Sigmoid colon (tissue), 7 donors: Measurements from ENCODE around the gene SEC62. TPM values are rescaled to one million over a fixed set of nuclear protein-coding genes. Genes with fewer than 3 reads are reported as not detected.

ENCODE experiments used
- DNase-seq: peaks from one replicate; pipeline ENCODE4 v3.0.0-alpha.2; 2019
- H3K27ac ChIP-seq, 4 donors: fragments of 200-600 bp; sonication (generic); one replicate each; pipeline ENCODE4 v1.5.1; 2016 to 2019; ENCODE audit warnings: mild to moderate bottlenecking in 1 of 4
- H3K27me3 ChIP-seq, 3 donors: fragments of 200-600 bp; sonication (generic); one replicate each; pipeline ENCODE4 v1.5.1; 2019; ENCODE audit warnings: mild to moderate bottlenecking in 1 of 3
- H3K36me3 ChIP-seq, 4 donors: fragments of 200-600 bp; sonication (generic); one replicate each; pipeline ENCODE4 v1.5.1; 2016 to 2019
- H3K4me1 ChIP-seq, 4 donors: fragments of 200-600 bp; sonication (generic); one replicate each; pipeline ENCODE4 v1.5.1; 2017 to 2019
- H3K4me3 ChIP-seq, 4 donors: fragments of 200-600 bp; sonication (generic); one replicate each; pipeline ENCODE4 v1.5.1; 2017 to 2019; ENCODE audit warnings: mild to moderate bottlenecking in 2 of 4, moderate library complexity in 1 of 4
- H3K9me3 ChIP-seq, 4 donors: fragments of 200-600 bp in 3 of 4; sonication (generic) in 3 of 4; one replicate each; pipeline versions ENCODE4 v1.5.1 to v1.6.1; 2013 to 2019
- EP300 ChIP-seq, 4 donors: sonication (generic); formaldehyde crosslinking; IDR thresholded peaks; one replicate each; pipeline ENCODE4 v1.6.1; 2017; ENCODE audit warnings: antibody characterized with exemption in 4 of 4
- POLR2A ChIP-seq, 2 donors: fragments of 450-650 bp; IDR thresholded peaks; one replicate each; pipeline ENCODE4 v1.6.1; 2016; ENCODE audit warnings: antibody characterized with exemption in 2 of 2, mild to moderate bottlenecking in 2 of 2, moderate library complexity in 2 of 2
- POLR2AphosphoS5 ChIP-seq, 4 donors: sonication (generic); formaldehyde crosslinking; IDR thresholded peaks; one replicate each; pipeline ENCODE4 v1.6.1; 2017; ENCODE audit warnings: antibody characterized with exemption in 4 of 4
- WGBS, 2 donors: extraction: QIAGEN DNeasy Blood & Tissue Kit; methylation state at CpG; one replicate each; pipeline ENCODE4 v1.1.7; 2013; 5-methylcytosine and 5-hydroxymethylcytosine counted together
- intact Hi-C: fragments of 100-400 bp; cut with DNase I; formaldehyde crosslinking; loops from one replicate; pipeline ENCODE4 v1.15.1; 2023
- polyA plus RNA-seq, 3 donors: library from polyadenylated mRNA; stranded (reverse); fragments of 200-250 nt; gene quantifications; one replicate each; pipeline ENCODE4 v1.2.3, GENCODE V29; 2013
- total RNA-seq, 4 donors: library from RNA; depleted of rRNA; stranded (reverse); fragments of >200 nt; gene quantifications; one replicate each; pipeline ENCODE4 v1.1.0, GENCODE V29; 2016
- TF ChIP-seq, protein P1 (sequence below), 4 experiments: fragments of 450-650 bp in 3 of 4; fragments of 200-600 bp in 1 of 4; IDR thresholded peaks; one replicate each; pipeline ENCODE4 v1.5.1; 2016 to 2019; ENCODE audit warnings: antibody characterized with exemption in 4 of 4, mild to moderate bottlenecking in 3 of 4, moderate library complexity in 2 of 4
- donor health status: healthy with polysubstance abuse.
- donor health status: Bipolar disorder and iron deficiency.
- donor health status: healthy.

Gene SEC62
- total and polyA plus RNA-seq, 7 donors, result 15.0 to 82.6 (median 77.7) TPM

DNA sequence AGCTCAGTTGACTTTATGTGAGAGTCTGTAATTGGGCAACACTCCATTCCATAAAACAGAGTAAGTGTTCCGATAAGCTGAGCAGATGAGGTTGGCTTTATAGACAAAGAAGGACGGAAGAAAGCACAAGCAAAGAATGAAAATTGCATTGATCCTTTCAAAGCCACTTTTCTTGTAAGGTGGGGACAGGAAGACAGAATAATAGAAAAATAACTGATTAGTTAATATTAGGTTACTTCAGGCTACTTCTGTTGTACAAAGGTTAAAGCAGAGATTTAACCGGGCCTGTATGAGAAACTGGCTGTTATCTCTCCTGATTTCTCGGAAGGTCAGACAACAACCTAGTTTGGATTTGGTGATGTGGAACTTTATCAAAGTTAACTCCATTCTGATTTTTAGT lies 55.7 kb downstream of the SEC62 start:
- Histone ChIP-seq H3K4me3 (no peak overlapping the region), H3K27me3 (peaks cover 0 to 3% (median 0%) of the 10 kb centered on the region in 3 donors), H3K4me1 (no peaks in the 10 kb centered on the region), H3K36me3 (no peaks in the 10 kb centered on the region), H3K9me3 (no peaks in the 10 kb centered on the region), H3K27ac (no peak overlapping the region)
- TF ChIP-seq POLR2A (IDR thresholded peaks at IDR 0.05) (no peak), EP300 (IDR thresholded peaks at IDR 0.05) (no peak), POLR2AphosphoS5 (IDR thresholded peaks at IDR 0.05) (no peak)
- TF ChIP-seq, protein P1, sequence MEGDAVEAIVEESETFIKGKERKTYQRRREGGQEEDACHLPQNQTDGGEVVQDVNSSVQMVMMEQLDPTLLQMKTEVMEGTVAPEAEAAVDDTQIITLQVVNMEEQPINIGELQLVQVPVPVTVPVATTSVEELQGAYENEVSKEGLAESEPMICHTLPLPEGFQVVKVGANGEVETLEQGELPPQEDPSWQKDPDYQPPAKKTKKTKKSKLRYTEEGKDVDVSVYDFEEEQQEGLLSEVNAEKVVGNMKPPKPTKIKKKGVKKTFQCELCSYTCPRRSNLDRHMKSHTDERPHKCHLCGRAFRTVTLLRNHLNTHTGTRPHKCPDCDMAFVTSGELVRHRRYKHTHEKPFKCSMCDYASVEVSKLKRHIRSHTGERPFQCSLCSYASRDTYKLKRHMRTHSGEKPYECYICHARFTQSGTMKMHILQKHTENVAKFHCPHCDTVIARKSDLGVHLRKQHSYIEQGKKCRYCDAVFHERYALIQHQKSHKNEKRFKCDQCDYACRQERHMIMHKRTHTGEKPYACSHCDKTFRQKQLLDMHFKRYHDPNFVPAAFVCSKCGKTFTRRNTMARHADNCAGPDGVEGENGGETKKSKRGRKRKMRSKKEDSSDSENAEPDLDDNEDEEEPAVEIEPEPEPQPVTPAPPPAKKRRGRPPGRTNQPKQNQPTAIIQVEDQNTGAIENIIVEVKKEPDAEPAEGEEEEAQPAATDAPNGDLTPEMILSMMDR (IDR thresholded peaks at IDR 0.05), result no peak
- 92 to 95% methylated on average over 4 of the region's 4 CpGs for WGBS, 2 donors
- DNase-seq, result no peak
- intact Hi-C loops, result no loop called here

DNA sequence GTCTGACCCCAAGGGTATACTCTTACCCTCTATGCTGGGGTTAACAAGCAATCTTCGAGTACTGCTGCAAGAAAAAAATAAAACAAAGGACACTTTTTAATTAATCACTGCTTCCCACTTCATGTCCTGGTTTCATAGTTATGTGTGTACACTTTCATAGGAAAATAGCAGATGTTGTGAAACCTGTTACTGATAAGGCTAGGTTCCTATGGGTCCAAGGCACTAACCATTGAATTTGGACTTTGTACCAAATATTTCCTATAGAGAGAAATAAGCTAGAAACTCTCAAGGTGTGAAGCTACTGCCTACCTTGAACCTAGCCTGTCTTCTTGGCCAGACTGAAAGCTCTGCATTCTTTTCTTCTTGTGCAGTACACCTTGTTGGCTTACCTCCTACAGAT lies 56.6 kb downstream of the SEC62 start:
- TF ChIP-seq POLR2AphosphoS5 (IDR thresholded peaks at IDR 0.05), result no peak
- TF ChIP-seq POLR2A (IDR thresholded peaks at IDR 0.05), result no peak
- TF ChIP-seq, protein P1 (IDR thresholded peaks at IDR 0.05), result no peak
- TF ChIP-seq EP300 (IDR thresholded peaks at IDR 0.05), result no peak
- intact Hi-C loops, result no loop called here
- Histone ChIP-seq H3K4me3 (no peak overlapping the region), H3K4me1 (no peaks in the 10 kb centered on the region), H3K9me3 (no peaks in the 10 kb centered on the region), H3K27me3 (peaks cover 0 to 3% (median 0%) of the 10 kb centered on the region in 3 donors), H3K36me3 (no peaks in the 10 kb centered on the region), H3K27ac (no peak overlapping the region)
- DNase-seq, result no peak
- WGBS, 2 donors, result 20 to 64% methylated on average over 1 of the region's 1 CpG

DNA sequence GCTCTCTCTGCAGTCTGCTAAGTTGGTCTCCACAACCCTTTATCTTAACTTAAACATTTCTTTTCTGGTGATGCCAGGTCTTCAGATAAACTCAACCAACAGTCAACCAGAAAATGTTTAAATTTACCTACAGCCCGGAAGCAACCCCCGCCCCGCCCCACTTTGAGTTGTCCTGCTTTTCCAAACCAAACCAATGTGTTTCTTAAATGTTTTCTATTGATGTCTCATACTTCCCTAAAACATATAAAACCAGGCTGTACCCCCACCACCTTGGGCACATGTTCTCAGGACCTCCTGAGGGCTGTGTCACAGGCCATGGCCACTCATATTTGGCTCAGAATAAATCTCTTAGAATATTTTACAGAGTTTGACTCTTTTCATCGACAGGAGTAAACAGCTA lies 58.0 kb downstream of the SEC62 start:
- intact Hi-C loops, result no loop called here

DNA sequence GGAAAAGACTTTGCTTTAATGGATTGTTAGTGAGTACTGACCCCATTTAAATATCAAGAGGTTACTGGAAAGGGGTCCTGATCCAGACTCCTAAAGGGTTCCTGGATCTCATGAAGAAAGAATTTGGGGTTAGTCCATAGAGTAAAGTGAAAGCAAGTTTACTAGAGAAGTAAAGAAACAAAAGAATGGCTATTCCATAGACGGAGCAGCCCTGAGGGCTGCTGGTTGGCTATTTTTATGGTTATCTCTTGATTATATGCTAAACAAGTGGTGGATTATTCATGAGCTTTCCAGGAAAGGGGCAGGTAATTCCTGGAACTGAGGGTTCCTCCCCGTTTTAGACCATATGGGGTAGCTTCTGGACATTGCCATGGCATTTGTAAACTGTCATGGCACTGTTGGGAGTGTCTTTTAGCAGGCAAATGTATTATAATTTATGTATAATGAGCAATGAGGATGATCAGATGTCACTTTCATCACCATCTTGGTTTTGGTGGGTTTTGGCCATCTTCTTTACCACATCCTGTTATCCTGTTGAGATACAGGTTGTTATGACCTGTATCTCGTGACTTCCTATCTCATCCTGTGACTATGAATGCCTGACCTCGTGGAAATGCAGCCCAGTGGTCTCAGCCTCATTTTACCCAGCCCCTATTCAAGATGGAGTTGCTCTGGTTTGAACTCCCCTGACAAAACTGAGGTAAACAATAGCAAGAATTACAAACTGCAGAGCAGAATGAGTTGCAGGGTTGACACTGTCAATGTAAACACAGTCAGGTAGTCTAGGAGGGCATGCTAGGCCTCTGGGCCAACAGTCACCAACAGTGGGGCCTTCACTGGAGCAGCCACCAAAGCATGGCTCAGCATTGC lies 60.9 kb downstream of the SEC62 start:
- WGBS, 2 donors, result 73 to 86% methylated on average over 4 of the region's 4 CpGs
- TF ChIP-seq POLR2AphosphoS5 (IDR thresholded peaks at IDR 0.05), result no peak
- no peak for TF ChIP-seq POLR2A (IDR thresholded peaks at IDR 0.05)
- no peak for TF ChIP-seq EP300 (IDR thresholded peaks at IDR 0.05)
- TF ChIP-seq, protein P1 (IDR thresholded peaks at IDR 0.05), result no peak
- H3K27ac ChIP-seq, result no peak overlapping the region
- no peak overlapping the region for H3K4me3 ChIP-seq
- no peaks in the 10 kb centered on the region for H3K27me3 ChIP-seq
- H3K4me1 ChIP-seq, result no peaks in the 10 kb centered on the region
- no peaks in the 10 kb centered on the region for H3K9me3 ChIP-seq
- intact Hi-C loops, result no loop called here
- DNase-seq, result no peak
- H3K36me3 ChIP-seq, result no peaks in the 10 kb centered on the region

More for the DNA sequence above, 58.0 kb downstream of the SEC62 start:
- Histone ChIP-seq H3K4me1 (no peaks in the 10 kb centered on the region), H3K27me3 (no peaks in the 10 kb centered on the region), H3K9me3 (no peaks in the 10 kb centered on the region), H3K27ac (no peak overlapping the region), H3K36me3 (no peaks in the 10 kb centered on the region), H3K4me3 (no peak overlapping the region)
- DNase-seq, result no peak
- TF ChIP-seq, protein P1 (IDR thresholded peaks at IDR 0.05), result no peak
- TF ChIP-seq EP300 (IDR thresholded peaks at IDR 0.05) (no peak), POLR2AphosphoS5 (IDR thresholded peaks at IDR 0.05) (no peak), POLR2A (IDR thresholded peaks at IDR 0.05) (no peak)
- WGBS, 2 donors, result 90 to 97% methylated on average over 4 of the region's 4 CpGs
